Activated T-helper 9 cell treated with anti-CD3 and anti-CD28 coated beads, Interleukin-2, amount 50 U/mL, for 16 hours (primary cell): ENCODE data around the gene LMAN2.

Experiments used
- DNase-seq: peaks from one replicate; pipeline ENCODE4 v3.0.0-alpha.2; 2020; ENCODE audit warnings: low read depth

LMAN2 gene

GRCh38 chr5:177327539-177328522 lies 23.6 kb downstream of the LMAN2 start:
- DNase-seq = no peak

- DNase-seq = no peak
Observed at GRCh38 chr5:177325868-177326381, 25.5 kb downstream of the LMAN2 start.

- no peak for DNase-seq
Observed at GRCh38 chr5:177320879-177321278, 30.6 kb downstream of the LMAN2 start.

- no peak for DNase-seq
Observed at GRCh38 chr5:177319913-177320588, 31.4 kb downstream of the LMAN2 start.

- peak; percentile 57 for DNase-seq
Observed at GRCh38 chr5:177317959-177318377, 33.5 kb downstream of the LMAN2 start.

GRCh38 chr5:177316005-177316404 lies 35.5 kb downstream of the LMAN2 start:
- no peak for DNase-seq

- DNase-seq = no peak
Observed at GRCh38 chr5:177315411-177315810, 36.1 kb downstream of the LMAN2 start.

GRCh38 chr5:177314376-177315342 lies 36.8 kb downstream of the LMAN2 start:
- DNase-seq = no peak

- DNase-seq = no peak
Observed at GRCh38 chr5:177313561-177314259, 37.8 kb downstream of the LMAN2 start.

- no peak for DNase-seq
Observed at GRCh38 chr5:177312649-177313181, 38.8 kb downstream of the LMAN2 start.

GRCh38 chr5:177311723-177312648 lies 39.5 kb downstream of the LMAN2 start, which contains the start of gene MXD3:
Gene MXD3, minus strand, starts transcription at chr5:177311898. Its CDS starts 68 bp downstream, at chr5:177311830.
- peak; percentile 93 for DNase-seq

GRCh38 chr5:177311392-177311722 lies 40.1 kb downstream of the LMAN2 start:
- no peak for DNase-seq

- DNase-seq = no peak
Observed at GRCh38 chr5:177310757-177311391, 40.6 kb downstream of the LMAN2 start.

- DNase-seq = no peak
Observed at GRCh38 chr5:177310332-177310731, 41.1 kb downstream of the LMAN2 start.

GRCh38 chr5:177309351-177310191 lies 41.9 kb downstream of the LMAN2 start:
- peak; percentile 58 for DNase-seq

- DNase-seq = no peak
Observed at GRCh38 chr5:177308740-177309139, 42.7 kb downstream of the LMAN2 start.

GRCh38 chr5:177307544-177308363 lies 43.7 kb downstream of the LMAN2 start:
- DNase-seq = no peak
